ENCODE measurements around the gene PPP1R14B. TPM values are rescaled to one million over a fixed set of nuclear protein-coding genes. Genes with fewer than 3 reads are reported as not detected.

The PPP1R14B gene
- total and polyA plus RNA-seq, 4 donors: 24.2 to 57.6 (median 38.3) TPM

GRCh38 chr11:64252003-64252872, 5.5 kb upstream of the PPP1R14B start:
- Histone ChIP-seq H3K4me1 (ENCODE audit: control insufficient read depth in 4 of 4, insufficient read depth in 4 of 4, low read length in 3 of 4) (peaks cover 10 to 44% (median 34%) of the 10 kb centered on the region in 4 donors), H3K27me3 (ENCODE audit: control insufficient read depth in 4 of 4, insufficient read depth in 4 of 4, low read length in 3 of 4) (no peaks in the 10 kb centered on the region), H3K4me3 (ENCODE audit: low read depth in 1 of 3, low read length in 3 of 3) (peak overlapping the region; percentile 36 to 67 (median 51)), H3K27ac (ENCODE audit: low read depth in 1 of 2, low read length in 2 of 2) (no peak overlapping the region), H3K9ac (ENCODE audit: low read depth in 1 of 2, low read length in 2 of 2) (peak overlapping the region in 1 of 2 donors; percentile 63), H3K36me3 (ENCODE audit: control insufficient read depth in 4 of 4, insufficient read depth in 3 of 4, low read depth in 1 of 4, low read length in 3 of 4) (peaks cover 0 to 9% (median 3%) of the 10 kb centered on the region in 4 donors), H3K9me3 (ENCODE audit: control insufficient read depth in 4 of 4, low read length in 3 of 4) (no peaks in the 10 kb centered on the region)
- no peak for DNase-seq (ENCODE audit: low spot score)
- WGBS: 30% methylated on average over 23 of the region's 23 CpGs
- no peak for TF ChIP-seq EGR1 (IDR thresholded peaks at IDR 0.05; ENCODE audit: low read depth in 2 of 2)
- TF ChIP-seq HNF4A (conservative IDR thresholded peaks at IDR 0.05): no peak
- no peak for TF ChIP-seq HNF4G (IDR thresholded peaks at IDR 0.05)
- TF ChIP-seq SP1 (IDR thresholded peaks at IDR 0.05): no peak
- TF ChIP-seq FOXA1 (IDR thresholded peaks at IDR 0.05): no peak
- TF ChIP-seq ATF3 (IDR thresholded peaks at IDR 0.05): no peak
- TF ChIP-seq MAX (IDR thresholded peaks at IDR 0.05): no peak
- no peak for TF ChIP-seq RAD21 (IDR thresholded peaks at IDR 0.05)
- TF ChIP-seq CTCF (IDR thresholded peaks at IDR 0.05; ENCODE audit: low read depth, low read length, missing input control): no peak
- no peak for TF ChIP-seq ZBTB33 (IDR thresholded peaks at IDR 0.05)
- TF ChIP-seq YY1 (IDR thresholded peaks at IDR 0.05): no peak
- no peak for TF ChIP-seq JUND (IDR thresholded peaks at IDR 0.05)
- TF ChIP-seq GABPA (IDR thresholded peaks at IDR 0.05 in 1 of 2, conservative IDR thresholded peaks at IDR 0.05 in 1 of 2): no peak
- TF ChIP-seq NR2F2 (IDR thresholded peaks at IDR 0.05): no peak
- no peak for TF ChIP-seq TAF1 (conservative IDR thresholded peaks at IDR 0.05)
- no peak for TF ChIP-seq REST (IDR thresholded peaks at IDR 0.05)
- TF ChIP-seq RXRA (IDR thresholded peaks at IDR 0.05): no peak
- TF ChIP-seq FOXA2 (IDR thresholded peaks at IDR 0.05): no peak
